A549 (cell line): Measurements from ENCODE around the gene VDAC1. TPM values are rescaled to one million over a fixed set of nuclear protein-coding genes. Genes with fewer than 3 reads are reported as not detected.

Experiments used
- ATAC-seq, 2 experiments: fragments of 200-7000 bp in 1 of 2; fragments of >200 bp in 1 of 2; cut with Nextera tagmentation in 1 of 2; cut with Tn5 transposase in 1 of 2; 3 replicates each; pipeline versions ENCODE4 v1.8.0 to v1.9.1; 2018 to 2020; ENCODE audit warnings: mild to moderate bottlenecking in 1 of 2, moderate library complexity in 1 of 2
- CTCF ChIA-PET: fragments of 300-600 bp; sonication (Branson Sonifier 250); formaldehyde crosslinking; extraction: SDS; loops from one replicate; lab custom pipeline; 2021; ENCODE audit warnings: antibody characterized with exemption, inconsistent platforms; lab: Yijun Ruan, JAX
- POLR2A ChIA-PET: fragments of 350-600 bp; formaldehyde crosslinking; extraction: SDS; loops from one replicate; lab custom pipeline; 2021; ENCODE audit warnings: antibody characterized with exemption, inconsistent platforms; lab: Yijun Ruan, JAX
- DNase-seq, 2 experiments: peaks; one replicate each; pipeline versions ENCODE4 v3.0.0 to v3.0.0-alpha.2; 2011 to 2016; ENCODE audit warnings: low read depth in 1 of 2, low spot score in 1 of 2
- FAIRE-seq: peaks from 2 replicates; lab custom pipeline; 2011; peaks lifted over from hg19 to GRCh38; lab: Jason Lieb, UNC
- H3K27ac ChIP-seq, 2 experiments: fragments of >200 bp; sonication (Bioruptor Twin); formaldehyde crosslinking; 3 replicates each; pipeline ENCODE4 v1.5.1; 2016 to 2017
- H3K4me1 ChIP-seq: fragments of >200 bp; sonication (Bioruptor Twin); formaldehyde crosslinking; 3 replicates; pipeline ENCODE4 v1.6.1; 2016
- H3K4me2 ChIP-seq: fragments of >200 bp; sonication (Bioruptor Twin); formaldehyde crosslinking; 3 replicates; pipeline ENCODE4 v1.6.1; 2016
- H3K4me3 ChIP-seq: fragments of >200 bp; sonication (Bioruptor Twin); formaldehyde crosslinking; 3 replicates; pipeline ENCODE4 v1.5.1; 2016
- H3K9me3 ChIP-seq: fragments of >200 bp; sonication (Bioruptor Twin); formaldehyde crosslinking; 3 replicates; pipeline ENCODE4 v1.6.1; 2016
- BHLHE40 ChIP-seq: IDR thresholded peaks from 2 replicates; pipeline ENCODE4 v1.6.1; 2012; ENCODE audit warnings: low read depth, low read length, inconsistent platforms
- CBX2 ChIP-seq: fragments of 200-600 bp; sonication (generic); IDR thresholded peaks from 2 replicates; pipeline ENCODE4 v1.6.1; 2016; ENCODE audit warnings: low read depth, mild to moderate bottlenecking, borderline replicate concordance
- CEBPB ChIP-seq, 2 experiments: fragments of >200 bp in 1 of 2; sonication (Bioruptor Twin) in 1 of 2; formaldehyde crosslinking in 1 of 2; IDR thresholded peaks; 2 replicates each; pipeline ENCODE4 v1.6.1; 2012 to 2016
- CHD2 ChIP-seq: fragments of 150-350 bp; IDR thresholded peaks from 2 replicates; pipeline ENCODE4 v1.6.1; 2014; ENCODE audit warnings: low read length; ENCODE audit not compliant: partially characterized antibody
- CHD4 ChIP-seq: fragments of 200-600 bp; sonication (generic); IDR thresholded peaks from 2 replicates; pipeline ENCODE4 v1.6.1; 2016; ENCODE audit warnings: antibody characterized with exemption, mild to moderate bottlenecking, borderline replicate concordance
- EHMT2 ChIP-seq: fragments of 200-600 bp; sonication (generic); IDR thresholded peaks from 2 replicates; pipeline ENCODE4 v1.6.1; 2016; ENCODE audit warnings: antibody characterized with exemption, low read depth, mild to moderate bottlenecking, moderate library complexity
- ESRRA ChIP-seq: fragments of 150-350 bp; IDR thresholded peaks from 2 replicates; pipeline ENCODE4 v1.6.1; 2014; ENCODE audit warnings: mild to moderate bottlenecking, low read length, borderline replicate concordance
- FOXS1 ChIP-seq: fragments of 250-450 bp; sonication (Bioruptor Pico); IDR thresholded peaks from 2 replicates; pipeline ENCODE4 v1.5.0; 2020; ENCODE audit warnings: mild to moderate bottlenecking, moderate library complexity
- HES2 ChIP-seq: fragments of >200 bp; sonication (Bioruptor Twin); formaldehyde crosslinking; IDR thresholded peaks from 2 replicates; pipeline ENCODE4 v1.6.1; 2016
- HEYL ChIP-seq: fragments of 250-450 bp; sonication (Bioruptor Pico); IDR thresholded peaks from 2 replicates; pipeline ENCODE4 v1.8.0; 2021; ENCODE audit warnings: mild to moderate bottlenecking, moderate library complexity
- HMGXB4 ChIP-seq: fragments of 250-450 bp; sonication (Bioruptor Pico); IDR thresholded peaks from 2 replicates; pipeline ENCODE4 v1.5.0; 2021; ENCODE audit warnings: mild to moderate bottlenecking, moderate library complexity, borderline replicate concordance
- HOXB13 ChIP-seq: fragments of 250-450 bp; sonication (Bioruptor Pico); IDR thresholded peaks from 2 replicates; pipeline ENCODE4 v1.5.0; 2020; ENCODE audit warnings: low read depth, mild to moderate bottlenecking, moderate library complexity
- JUNB ChIP-seq: fragments of >200 bp; sonication (Bioruptor Twin); formaldehyde crosslinking; IDR thresholded peaks from 2 replicates; pipeline ENCODE4 v1.6.1; 2016
- MAFK ChIP-seq: fragments of 450-650 bp; IDR thresholded peaks from 2 replicates; pipeline ENCODE4 v1.6.1; 2014; ENCODE audit not compliant: partially characterized antibody
- MAZ ChIP-seq: fragments of 150-350 bp; IDR thresholded peaks from 2 replicates; pipeline ENCODE4 v1.6.1; 2014; ENCODE audit warnings: antibody characterized with exemption, low read depth, low read length, borderline replicate concordance
- NFE2L2 ChIP-seq: fragments of 150-350 bp; conservative IDR thresholded peaks from 2 replicates; pipeline ENCODE4 v1.6.1; 2014; ENCODE audit warnings: low read length
- POLR2AphosphoS2 ChIP-seq: conservative IDR thresholded peaks from 2 replicates; pipeline ENCODE4 v1.6.1; 2012; ENCODE audit warnings: low read length, improper control_type of control experiment, inconsistent platforms
- RNF2 ChIP-seq: fragments of 200-600 bp; sonication (generic); IDR thresholded peaks from 2 replicates; pipeline ENCODE4 v1.6.1; 2016; ENCODE audit warnings: low read depth, mild to moderate bottlenecking, antibody characterized with exemption, moderate library complexity, borderline replicate concordance
- SMC3 ChIP-seq: fragments of >200 bp; sonication (Bioruptor Twin); formaldehyde crosslinking; IDR thresholded peaks from 3 replicates; pipeline ENCODE4 v1.6.1; 2018; ENCODE audit warnings: inconsistent platforms
- SREBF2 ChIP-seq: fragments of 450-650 bp; IDR thresholded peaks from 2 replicates; pipeline ENCODE4 v1.6.1; 2014; ENCODE audit warnings: mild to moderate bottlenecking, moderate library complexity
- TP53 ChIP-seq: fragments of 250-450 bp; sonication (Bioruptor Pico); IDR thresholded peaks from 2 replicates; pipeline ENCODE4 v1.5.0; 2021; ENCODE audit warnings: mild to moderate bottlenecking, moderate library complexity
- USF2 ChIP-seq: fragments of 450-650 bp; IDR thresholded peaks from 2 replicates; pipeline ENCODE4 v1.6.1; 2014; ENCODE audit warnings: antibody characterized with exemption
- ZNF302 ChIP-seq: fragments of 250-450 bp; sonication (Bioruptor Pico); IDR thresholded peaks from 2 replicates; pipeline ENCODE4 v1.9.0; 2021; ENCODE audit warnings: inconsistent platforms, mild to moderate bottlenecking, moderate library complexity
- WGBS: methylation state at CpG from one replicate; pipeline ENCODE4 v1.1.6; 2017; ENCODE audit errors: missing lambda C conversion rate; 5-methylcytosine and 5-hydroxymethylcytosine counted together
- polyA plus RNA-seq, 4 experiments: library from polyadenylated mRNA; depleted of rRNA in 3 of 4; stranded (reverse); fragments of >200 nt; fragmentation: RNase III in 1 of 4; extraction: RNeasy Plus Mini Kit Qiagen cat#74134 plus additional on column Dnase treatment in 1 of 4; gene quantifications; 2 replicates in 3 of 4; 3 replicates in 1 of 4; pipeline ENCODE4 v1.2.3, GENCODE V29; 2011 to 2017
- TF ChIP-seq, protein P1 (sequence below): fragments of 250-450 bp; sonication (Bioruptor Pico); IDR thresholded peaks from 2 replicates; pipeline ENCODE4 v1.5.0; 2020; ENCODE audit warnings: low read depth, mild to moderate bottlenecking, moderate library complexity
- TF ChIP-seq, protein P2 (sequence below): IDR thresholded peaks from 2 replicates; pipeline ENCODE4 v1.6.1; 2012

The VDAC1 gene
- polyA plus RNA-seq, 2 of the 4 experiments (the other 2 are of a cell fraction), result 369 to 442 TPM

GRCh38 chr5:133966090-133966489, 38.7 kb downstream of the VDAC1 start:
- no peaks in the 10 kb centered on the region for H3K9me3 ChIP-seq
- CTCF ChIA-PET, result interaction anchor here (0.9 to 1.6 kb wide), 3 partner anchors 10 to 73 kb away, joined by 3 to 7 read pairs (median 3); no protein-coding TSS in a partner anchor
- no peak overlapping the region for H3K4me3 ChIP-seq
- POLR2A ChIA-PET, result no interaction called here
- no peak for ATAC-seq
- peaks cover 37% of the 10 kb centered on the region for H3K4me1 ChIP-seq
- TF ChIP-seq, protein P1, sequence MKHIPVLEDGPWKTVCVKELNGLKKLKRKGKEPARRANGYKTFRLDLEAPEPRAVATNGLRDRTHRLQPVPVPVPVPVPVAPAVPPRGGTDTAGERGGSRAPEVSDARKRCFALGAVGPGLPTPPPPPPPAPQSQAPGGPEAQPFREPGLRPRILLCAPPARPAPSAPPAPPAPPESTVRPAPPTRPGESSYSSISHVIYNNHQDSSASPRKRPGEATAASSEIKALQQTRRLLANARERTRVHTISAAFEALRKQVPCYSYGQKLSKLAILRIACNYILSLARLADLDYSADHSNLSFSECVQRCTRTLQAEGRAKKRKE (CRISPR knock-in tag), result no peak
- TF ChIP-seq HES2 (no peak), CHD4 (no peak), JUNB (no peak), USF2 (no peak), ESRRA (no peak), HEYL (CRISPR knock-in tag) (no peak), HOXB13 (CRISPR knock-in tag) (no peak), SREBF2 (no peak), CEBPB (IDR thresholded peaks at IDR 0.05) (no peak)
- TF ChIP-seq, all 56 proteins: peak for 0
- FAIRE-seq (no peak), DNase-seq (no peak)
- 94% methylated on average over 10 of the region's 10 CpGs for WGBS
- Histone ChIP-seq H3K4me2 (no peak overlapping the region), H3K27ac (no peak overlapping the region)

GRCh38 chr5:133963493-133964128, 41.2 kb downstream of the VDAC1 start:
- WGBS, result 93% methylated on average over 2 of the region's 2 CpGs
- no peaks in the 10 kb centered on the region for H3K9me3 ChIP-seq
- no peak overlapping the region for H3K4me2 ChIP-seq
- TF ChIP-seq, protein P1 (CRISPR knock-in tag), result no peak
- TF ChIP-seq SMC3, result no peak
- no peak for TF ChIP-seq HMGXB4 (CRISPR knock-in tag)
- TF ChIP-seq ZNF302 (CRISPR knock-in tag), result no peak
- no peak for TF ChIP-seq POLR2AphosphoS2
- TF ChIP-seq TP53 (CRISPR knock-in tag), result no peak
- TF ChIP-seq EHMT2, result no peak
- TF ChIP-seq CHD2, result no peak
- TF ChIP-seq SREBF2, result no peak
- no peak for TF ChIP-seq CBX2
- TF ChIP-seq MAZ, result no peak
- TF ChIP-seq CHD4, result no peak
- TF ChIP-seq MAFK, result no peak
- TF ChIP-seq FOXS1 (CRISPR knock-in tag), result no peak
- TF ChIP-seq RNF2, result no peak
- TF ChIP-seq, protein P2, sequence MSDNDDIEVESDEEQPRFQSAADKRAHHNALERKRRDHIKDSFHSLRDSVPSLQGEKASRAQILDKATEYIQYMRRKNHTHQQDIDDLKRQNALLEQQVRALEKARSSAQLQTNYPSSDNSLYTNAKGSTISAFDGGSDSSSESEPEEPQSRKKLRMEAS, result no peak
- TF ChIP-seq BHLHE40, result no peak
- no peak for TF ChIP-seq NFE2L2
- DNase-seq, result no peak
- no peak for FAIRE-seq
- peaks cover 21% of the 10 kb centered on the region for H3K4me1 ChIP-seq
- ATAC-seq, result no peak
- no peak overlapping the region for H3K4me3 ChIP-seq
- H3K27ac ChIP-seq, result no peak overlapping the region
- CTCF ChIA-PET, result interaction anchor here (0.9 to 2.2 kb wide), 8 partner anchors 10 to 540 kb away, joined by 3 to 7 read pairs (median 5); no protein-coding TSS in a partner anchor
- POLR2A ChIA-PET, result no interaction called here
